ENCODE results near the gene RELA.

Gene RELA

GRCh38 chr11:65613091-65613928 is 49.4 kb downstream of the RELA start:
- no peak for DNase-seq (ENCODE audit: low read depth, low spot score)
- no peak for TF ChIP-seq CTCF (IDR thresholded peaks at IDR 0.05; ENCODE audit: low read depth, low read length)
- in situ Hi-C loops (cut with HindIII; ENCODE audit: low sequenced_read_pairs) = no loop called here
- peak overlapping the region; percentile 76 for H3K4me3 ChIP-seq (ENCODE audit: low read depth, low read length)

GRCh38 chr11:65612691-65613090 is 50.0 kb downstream of the RELA start:
- no peak for TF ChIP-seq CTCF (IDR thresholded peaks at IDR 0.05; ENCODE audit: low read depth, low read length)
- H3K4me3 ChIP-seq (ENCODE audit: low read depth, low read length) = peak overlapping the region; percentile 76
- in situ Hi-C loops (cut with HindIII; ENCODE audit: low sequenced_read_pairs) = no loop called here
- DNase-seq (ENCODE audit: low read depth, low spot score) = no peak

GRCh38 chr11:65611758-65612603 is 50.7 kb downstream of the RELA start:
- in situ Hi-C loops (cut with HindIII; ENCODE audit: low sequenced_read_pairs) = no loop called here
- TF ChIP-seq CTCF (IDR thresholded peaks at IDR 0.05; ENCODE audit: low read depth, low read length) = no peak
- peak overlapping the region; percentile 76 for H3K4me3 ChIP-seq (ENCODE audit: low read depth, low read length)
- DNase-seq (ENCODE audit: low read depth, low spot score) = peak; percentile 27

GRCh38 chr11:65611028-65611757 is 51.5 kb downstream of the RELA start:
- peak overlapping the region; percentile 76 for H3K4me3 ChIP-seq (ENCODE audit: low read depth, low read length)
- no peak for DNase-seq (ENCODE audit: low read depth, low spot score)
- TF ChIP-seq CTCF (IDR thresholded peaks at IDR 0.05; ENCODE audit: low read depth, low read length) = no peak
- in situ Hi-C loops (cut with HindIII; ENCODE audit: low sequenced_read_pairs) = no loop called here

GRCh38 chr11:65610404-65610803 is 52.3 kb downstream of the RELA start:
- H3K4me3 ChIP-seq (ENCODE audit: low read depth, low read length) = no peak overlapping the region
- TF ChIP-seq CTCF (IDR thresholded peaks at IDR 0.05; ENCODE audit: low read depth, low read length) = no peak
- no peak for DNase-seq (ENCODE audit: low read depth, low spot score)
- in situ Hi-C loops (cut with HindIII; ENCODE audit: low sequenced_read_pairs) = no loop called here

GRCh38 chr11:65609665-65610064 is 53.1 kb downstream of the RELA start:
- in situ Hi-C loops (cut with HindIII; ENCODE audit: low sequenced_read_pairs) = no loop called here
- no peak for DNase-seq (ENCODE audit: low read depth, low spot score)
- H3K4me3 ChIP-seq (ENCODE audit: low read depth, low read length) = no peak overlapping the region
- TF ChIP-seq CTCF (IDR thresholded peaks at IDR 0.05; ENCODE audit: low read depth, low read length) = no peak
